Measurements from ENCODE around the gene PRMT2. TPM values are rescaled to one million over a fixed set of nuclear protein-coding genes. Genes with fewer than 3 reads are reported as not detected.
"Not testable (repeated sequence)": the region's sequence is repeated elsewhere in the genome, so short reads cannot be mapped to it uniquely, and the experiment has no call there.

Gene PRMT2
- total RNA-seq, 1 experiment from 2014 or later, result 86.4 TPM

- ChIA-PET POLR2A (ENCODE audit: low non-redundant PET) (no interaction called here), CTCF (no interaction called here)
- no peak for TF ChIP-seq EZH2 (IDR thresholded peaks at IDR 0.05; ENCODE audit: borderline replicate concordance, low read depth, low read length, poor library complexity, severe bottlenecking)
- TF ChIP-seq, protein P1, sequence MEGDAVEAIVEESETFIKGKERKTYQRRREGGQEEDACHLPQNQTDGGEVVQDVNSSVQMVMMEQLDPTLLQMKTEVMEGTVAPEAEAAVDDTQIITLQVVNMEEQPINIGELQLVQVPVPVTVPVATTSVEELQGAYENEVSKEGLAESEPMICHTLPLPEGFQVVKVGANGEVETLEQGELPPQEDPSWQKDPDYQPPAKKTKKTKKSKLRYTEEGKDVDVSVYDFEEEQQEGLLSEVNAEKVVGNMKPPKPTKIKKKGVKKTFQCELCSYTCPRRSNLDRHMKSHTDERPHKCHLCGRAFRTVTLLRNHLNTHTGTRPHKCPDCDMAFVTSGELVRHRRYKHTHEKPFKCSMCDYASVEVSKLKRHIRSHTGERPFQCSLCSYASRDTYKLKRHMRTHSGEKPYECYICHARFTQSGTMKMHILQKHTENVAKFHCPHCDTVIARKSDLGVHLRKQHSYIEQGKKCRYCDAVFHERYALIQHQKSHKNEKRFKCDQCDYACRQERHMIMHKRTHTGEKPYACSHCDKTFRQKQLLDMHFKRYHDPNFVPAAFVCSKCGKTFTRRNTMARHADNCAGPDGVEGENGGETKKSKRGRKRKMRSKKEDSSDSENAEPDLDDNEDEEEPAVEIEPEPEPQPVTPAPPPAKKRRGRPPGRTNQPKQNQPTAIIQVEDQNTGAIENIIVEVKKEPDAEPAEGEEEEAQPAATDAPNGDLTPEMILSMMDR (conservative IDR thresholded peaks at IDR 0.05; ENCODE audit: low read depth, low read length), result no peak
- intact Hi-C loops (cut with micrococcal nuclease; ENCODE audit: unreplicated experiment), result no loop called here
- Histone ChIP-seq H3K27me3 (replicated peaks; ENCODE audit: insufficient read depth, low read depth, low read length, poor library complexity) (no peaks in the 10 kb centered on the region), H3K36me3 (ENCODE audit: insufficient read depth, low read length, poor library complexity, severe bottlenecking) (no peaks in the 10 kb centered on the region), H3K4me3 (ENCODE audit: low read depth, low read length, poor library complexity, severe bottlenecking) (no peak overlapping the region), H3K4me1 (ENCODE audit: insufficient read depth, low read length, poor library complexity, severe bottlenecking) (no peaks in the 10 kb centered on the region), H3K27ac (ENCODE audit: low read depth, low read length, poor library complexity, severe bottlenecking) (no peak overlapping the region), H3K9me3 (ENCODE audit: low read depth, low read length, poor library complexity, severe bottlenecking) (peaks cover 12% of the 10 kb centered on the region)
- no TSS peak for BruUV-seq (replicated peaks)
- no peak for DNase-seq (ENCODE audit: low spot score)
Observed at GRCh38 chr21:46628868-46629267, 6.6 kb upstream of the PRMT2 start.

- H3K27me3 ChIP-seq (replicated peaks; ENCODE audit: insufficient read depth, low read depth, low read length, poor library complexity); DNase-seq (ENCODE audit: low spot score); H3K36me3 ChIP-seq (ENCODE audit: insufficient read depth, low read length, poor library complexity, severe bottlenecking); intact Hi-C loops (cut with micrococcal nuclease; ENCODE audit: unreplicated experiment); H3K4me1 ChIP-seq (ENCODE audit: insufficient read depth, low read length, poor library complexity, severe bottlenecking); H3K4me3 ChIP-seq (ENCODE audit: low read depth, low read length, poor library complexity, severe bottlenecking); POLR2A ChIA-PET (ENCODE audit: low non-redundant PET); BruUV-seq (replicated peaks); H3K27ac ChIP-seq (ENCODE audit: low read depth, low read length, poor library complexity, severe bottlenecking); CTCF ChIA-PET; H3K9me3 ChIP-seq (ENCODE audit: low read depth, low read length, poor library complexity, severe bottlenecking): not testable (repeated sequence)
Observed at GRCh38 chr21:46630915-46631314, 4.6 kb upstream of the PRMT2 start.

- intact Hi-C loops (cut with micrococcal nuclease; ENCODE audit: unreplicated experiment), result no loop called here
- TF ChIP-seq, protein P1 (conservative IDR thresholded peaks at IDR 0.05; ENCODE audit: low read depth, low read length), result no peak
- no peak for TF ChIP-seq EZH2 (IDR thresholded peaks at IDR 0.05; ENCODE audit: borderline replicate concordance, low read depth, low read length, poor library complexity, severe bottlenecking)
Observed at GRCh38 chr21:46633566-46633965, 1.9 kb upstream of the PRMT2 start.

GRCh38 chr21:46634427-46634826 lies 1.0 kb upstream of the PRMT2 start:
- TF ChIP-seq EZH2 (IDR thresholded peaks at IDR 0.05; ENCODE audit: borderline replicate concordance, low read depth, low read length, poor library complexity, severe bottlenecking), result no peak
- TF ChIP-seq, protein P1 (conservative IDR thresholded peaks at IDR 0.05; ENCODE audit: low read depth, low read length), result no peak

More at GRCh38 chr21:46633566-46633965, 1.9 kb upstream of the PRMT2 start:
- H3K27ac ChIP-seq (ENCODE audit: low read depth, low read length, poor library complexity, severe bottlenecking), result no peak overlapping the region
- H3K4me1 ChIP-seq (ENCODE audit: insufficient read depth, low read length, poor library complexity, severe bottlenecking), result peaks cover 18% of the 10 kb centered on the region
- POLR2A ChIA-PET (ENCODE audit: low non-redundant PET), result no interaction called here
- no peaks in the 10 kb centered on the region for H3K36me3 ChIP-seq (ENCODE audit: insufficient read depth, low read length, poor library complexity, severe bottlenecking)
- no peaks in the 10 kb centered on the region for H3K27me3 ChIP-seq (replicated peaks; ENCODE audit: insufficient read depth, low read depth, low read length, poor library complexity)
- H3K9me3 ChIP-seq (ENCODE audit: low read depth, low read length, poor library complexity, severe bottlenecking), result no peaks in the 10 kb centered on the region
- CTCF ChIA-PET, result no interaction called here
- no TSS peak for BruUV-seq (replicated peaks)
- DNase-seq (ENCODE audit: low spot score), result no peak
- no peak overlapping the region for H3K4me3 ChIP-seq (ENCODE audit: low read depth, low read length, poor library complexity, severe bottlenecking)

More at GRCh38 chr21:46634427-46634826, 1.0 kb upstream of the PRMT2 start:
- DNase-seq (ENCODE audit: low spot score), result no peak
- POLR2A ChIA-PET (ENCODE audit: low non-redundant PET), result no interaction called here
- H3K9me3 ChIP-seq (ENCODE audit: low read depth, low read length, poor library complexity, severe bottlenecking), result no peaks in the 10 kb centered on the region
- H3K27me3 ChIP-seq (replicated peaks; ENCODE audit: insufficient read depth, low read depth, low read length, poor library complexity), result no peaks in the 10 kb centered on the region
- CTCF ChIA-PET, result no interaction called here
- peaks cover 19% of the 10 kb centered on the region for H3K4me1 ChIP-seq (ENCODE audit: insufficient read depth, low read length, poor library complexity, severe bottlenecking)
- BruUV-seq (replicated peaks), result no TSS peak
- H3K4me3 ChIP-seq (ENCODE audit: low read depth, low read length, poor library complexity, severe bottlenecking), result no peak overlapping the region
- H3K36me3 ChIP-seq (ENCODE audit: insufficient read depth, low read length, poor library complexity, severe bottlenecking), result no peaks in the 10 kb centered on the region
- intact Hi-C loops (cut with micrococcal nuclease; ENCODE audit: unreplicated experiment), result no loop called here
- H3K27ac ChIP-seq (ENCODE audit: low read depth, low read length, poor library complexity, severe bottlenecking), result peak overlapping the region; percentile 93
